ENCODE results near the gene CAMK2B.
A peak's percentile ranks its signal among the peaks of the same experiment; 100 is the strongest.

The CAMK2B gene

GRCh38 chr7:44188480-44189225, 136.7 kb downstream of the CAMK2B start:
- no peak overlapping the region for H3K4me3 ChIP-seq (ENCODE audit: control insufficient read depth, low read depth, low read length)
- DNase-seq (ENCODE audit: low read depth) = no peak
- TF ChIP-seq, protein P1, sequence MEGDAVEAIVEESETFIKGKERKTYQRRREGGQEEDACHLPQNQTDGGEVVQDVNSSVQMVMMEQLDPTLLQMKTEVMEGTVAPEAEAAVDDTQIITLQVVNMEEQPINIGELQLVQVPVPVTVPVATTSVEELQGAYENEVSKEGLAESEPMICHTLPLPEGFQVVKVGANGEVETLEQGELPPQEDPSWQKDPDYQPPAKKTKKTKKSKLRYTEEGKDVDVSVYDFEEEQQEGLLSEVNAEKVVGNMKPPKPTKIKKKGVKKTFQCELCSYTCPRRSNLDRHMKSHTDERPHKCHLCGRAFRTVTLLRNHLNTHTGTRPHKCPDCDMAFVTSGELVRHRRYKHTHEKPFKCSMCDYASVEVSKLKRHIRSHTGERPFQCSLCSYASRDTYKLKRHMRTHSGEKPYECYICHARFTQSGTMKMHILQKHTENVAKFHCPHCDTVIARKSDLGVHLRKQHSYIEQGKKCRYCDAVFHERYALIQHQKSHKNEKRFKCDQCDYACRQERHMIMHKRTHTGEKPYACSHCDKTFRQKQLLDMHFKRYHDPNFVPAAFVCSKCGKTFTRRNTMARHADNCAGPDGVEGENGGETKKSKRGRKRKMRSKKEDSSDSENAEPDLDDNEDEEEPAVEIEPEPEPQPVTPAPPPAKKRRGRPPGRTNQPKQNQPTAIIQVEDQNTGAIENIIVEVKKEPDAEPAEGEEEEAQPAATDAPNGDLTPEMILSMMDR (conservative IDR thresholded peaks at IDR 0.05; ENCODE audit: control insufficient read depth, insufficient read depth, low read depth, low read length) = no peak

DNA sequence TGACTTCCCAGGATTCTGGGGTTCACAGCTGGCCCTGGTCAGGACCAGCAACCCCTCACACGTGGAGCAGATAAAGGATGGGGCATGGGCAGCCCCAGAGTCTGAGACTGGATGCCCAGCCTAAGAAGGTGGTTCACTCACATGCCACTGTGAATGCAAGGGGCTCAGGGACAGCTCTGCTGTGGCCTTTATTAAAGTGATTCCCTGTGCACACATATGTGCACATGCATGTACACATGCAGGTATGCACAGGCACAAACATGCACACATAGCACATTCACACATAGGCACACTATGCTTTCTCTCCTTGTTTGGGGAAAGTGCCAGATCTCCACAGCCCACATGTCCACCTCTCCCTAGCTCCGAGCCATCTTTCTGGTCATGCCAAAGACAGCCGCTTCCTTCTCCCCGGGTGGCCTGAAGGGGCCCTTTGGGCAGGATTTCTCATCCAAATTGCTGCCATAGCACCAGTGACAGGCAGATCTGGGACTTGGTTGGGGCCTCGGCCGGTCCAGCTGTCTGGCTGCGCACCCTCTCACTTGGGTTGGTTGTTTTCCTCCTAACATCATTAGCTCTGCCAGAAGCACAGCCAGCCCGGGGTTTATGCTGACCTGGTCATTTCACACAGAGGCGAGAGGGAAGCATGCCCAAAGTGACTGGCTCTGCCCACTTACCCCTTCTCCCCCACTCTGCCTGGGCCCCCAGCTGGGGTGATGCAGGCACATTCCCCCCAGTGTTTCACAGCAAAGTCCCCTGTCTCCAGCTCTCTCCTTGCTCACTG, 137.6 kb downstream of the CAMK2B start:
- no peak overlapping the region for H3K4me3 ChIP-seq (ENCODE audit: control insufficient read depth, low read depth, low read length)
- no peak for DNase-seq (ENCODE audit: low read depth)
- TF ChIP-seq, protein P1 (conservative IDR thresholded peaks at IDR 0.05; ENCODE audit: control insufficient read depth, insufficient read depth, low read depth, low read length) = no peak

- no peak for DNase-seq (ENCODE audit: low read depth)
- no peak overlapping the region for H3K4me3 ChIP-seq (ENCODE audit: control insufficient read depth, low read depth, low read length)
- TF ChIP-seq, protein P1 (conservative IDR thresholded peaks at IDR 0.05; ENCODE audit: control insufficient read depth, insufficient read depth, low read depth, low read length) = no peak
Observed at GRCh38 chr7:44186736-44187135, 138.7 kb downstream of the CAMK2B start.

DNA sequence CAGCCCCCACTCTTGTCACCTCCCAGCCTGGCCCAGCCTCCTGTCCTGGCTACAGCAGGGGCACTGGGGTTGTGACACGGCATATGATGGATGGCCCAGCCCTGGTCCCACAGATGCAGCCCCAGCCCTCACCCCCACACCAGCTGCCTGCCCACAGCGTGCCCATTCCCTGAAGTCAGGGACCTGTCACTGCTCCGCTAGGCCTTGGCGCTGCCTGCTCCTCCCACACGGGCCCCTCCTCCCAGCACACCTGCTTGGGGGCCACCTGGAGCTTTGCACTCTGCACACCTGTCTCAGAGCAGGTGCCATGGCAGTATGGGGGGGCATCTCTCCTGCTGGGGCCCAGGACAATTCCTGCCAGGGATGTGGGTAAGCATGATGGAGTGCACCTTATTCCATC, 139.7 kb downstream of the CAMK2B start:
- TF ChIP-seq, protein P1 (conservative IDR thresholded peaks at IDR 0.05; ENCODE audit: control insufficient read depth, insufficient read depth, low read depth, low read length) = no peak
- no peak for DNase-seq (ENCODE audit: low read depth)
- no peak overlapping the region for H3K4me3 ChIP-seq (ENCODE audit: control insufficient read depth, low read depth, low read length)

DNA sequence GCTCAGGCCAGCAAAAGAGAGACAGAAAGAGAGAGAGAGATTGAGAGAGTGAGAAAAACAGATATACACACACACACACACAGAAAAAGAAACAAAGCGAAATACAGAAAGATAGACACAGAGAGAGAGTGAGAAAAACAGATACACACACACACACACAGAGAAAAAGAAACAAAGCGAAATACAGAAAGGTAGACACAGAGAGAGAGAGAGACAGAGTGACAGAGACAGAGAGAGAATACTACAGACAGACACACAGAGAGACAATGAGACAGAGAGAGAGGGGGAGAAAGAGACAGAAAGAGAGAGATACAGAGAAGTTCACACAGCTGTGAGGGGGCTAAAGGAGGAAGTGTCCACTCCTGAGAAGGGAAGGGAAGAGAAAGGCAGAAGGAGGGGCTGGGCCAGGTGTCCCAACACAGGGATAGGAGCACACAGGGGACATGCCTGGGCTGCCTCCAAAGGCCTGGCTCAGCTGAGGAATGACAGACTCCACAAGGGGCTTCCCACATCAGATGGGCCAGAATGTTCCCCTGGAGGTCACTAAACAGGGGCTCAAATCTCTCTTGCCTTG, 140.4 kb downstream of the CAMK2B start:
- no peak overlapping the region for H3K4me3 ChIP-seq (ENCODE audit: control insufficient read depth, low read depth, low read length)
- TF ChIP-seq, protein P1 (conservative IDR thresholded peaks at IDR 0.05; ENCODE audit: control insufficient read depth, insufficient read depth, low read depth, low read length) = no peak
- no peak for DNase-seq (ENCODE audit: low read depth)

DNA sequence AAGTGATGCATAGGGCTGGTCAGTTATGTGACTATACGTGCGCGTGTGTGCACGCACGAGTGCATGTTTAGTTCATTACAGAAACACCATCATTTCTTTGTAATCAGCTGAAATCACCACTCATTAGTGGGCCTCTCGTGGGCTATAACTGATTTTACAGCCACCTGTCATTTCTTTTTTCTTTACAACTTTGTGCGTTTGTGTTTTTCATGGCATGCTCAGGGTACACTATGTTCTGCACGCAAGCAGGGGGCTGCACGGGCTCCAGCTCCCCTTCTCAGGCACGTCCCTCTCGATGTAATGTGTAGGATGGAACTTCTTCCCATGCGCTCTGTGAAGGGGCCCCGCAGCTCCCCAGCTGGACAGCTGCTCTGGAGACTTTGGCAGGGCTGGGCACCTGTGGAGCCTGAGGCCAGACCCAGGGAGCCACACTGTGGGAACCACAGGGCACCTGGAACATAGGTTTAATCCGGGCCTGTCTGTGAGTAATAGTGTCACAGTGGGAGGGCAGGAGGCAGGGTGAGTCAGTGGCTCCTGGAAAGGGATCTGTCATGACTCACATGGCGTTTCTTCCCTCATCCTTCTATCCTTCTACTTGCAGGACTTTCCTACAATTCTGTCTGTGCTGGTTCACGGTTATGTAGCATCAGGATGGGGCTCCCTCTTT, 141.1 kb downstream of the CAMK2B start:
- peak; percentile 87 for DNase-seq (ENCODE audit: low read depth)
- no peak overlapping the region for H3K4me3 ChIP-seq (ENCODE audit: control insufficient read depth, low read depth, low read length)
- TF ChIP-seq, protein P1 (conservative IDR thresholded peaks at IDR 0.05; ENCODE audit: control insufficient read depth, insufficient read depth, low read depth, low read length) = no peak

All from fibroblast of mammary gland (primary cell).